RPMI7951 (cell line): ENCODE results near the gene MACF1. TPM values are rescaled to one million over a fixed set of nuclear protein-coding genes. Genes with fewer than 3 reads are reported as not detected.
"Not testable (repeated sequence)": the region's sequence is repeated elsewhere in the genome, so short reads cannot be mapped to it uniquely, and the experiment has no call there.

ENCODE experiments used
- DNase-seq: peaks from one replicate; pipeline ENCODE4 v3.0.0-alpha.2; 2012; ENCODE audit warnings: low read depth
- total RNA-seq: library from RNA; depleted of rRNA; stranded (reverse); fragments of >200 nt; shearing (Covaris generic); gene quantifications from 2 replicates; pipeline ENCODE4 v1.2.3, GENCODE V29; 2014

The MACF1 gene
- total RNA-seq, 1 experiment from 2014 or later = 88.4 TPM

DNA sequence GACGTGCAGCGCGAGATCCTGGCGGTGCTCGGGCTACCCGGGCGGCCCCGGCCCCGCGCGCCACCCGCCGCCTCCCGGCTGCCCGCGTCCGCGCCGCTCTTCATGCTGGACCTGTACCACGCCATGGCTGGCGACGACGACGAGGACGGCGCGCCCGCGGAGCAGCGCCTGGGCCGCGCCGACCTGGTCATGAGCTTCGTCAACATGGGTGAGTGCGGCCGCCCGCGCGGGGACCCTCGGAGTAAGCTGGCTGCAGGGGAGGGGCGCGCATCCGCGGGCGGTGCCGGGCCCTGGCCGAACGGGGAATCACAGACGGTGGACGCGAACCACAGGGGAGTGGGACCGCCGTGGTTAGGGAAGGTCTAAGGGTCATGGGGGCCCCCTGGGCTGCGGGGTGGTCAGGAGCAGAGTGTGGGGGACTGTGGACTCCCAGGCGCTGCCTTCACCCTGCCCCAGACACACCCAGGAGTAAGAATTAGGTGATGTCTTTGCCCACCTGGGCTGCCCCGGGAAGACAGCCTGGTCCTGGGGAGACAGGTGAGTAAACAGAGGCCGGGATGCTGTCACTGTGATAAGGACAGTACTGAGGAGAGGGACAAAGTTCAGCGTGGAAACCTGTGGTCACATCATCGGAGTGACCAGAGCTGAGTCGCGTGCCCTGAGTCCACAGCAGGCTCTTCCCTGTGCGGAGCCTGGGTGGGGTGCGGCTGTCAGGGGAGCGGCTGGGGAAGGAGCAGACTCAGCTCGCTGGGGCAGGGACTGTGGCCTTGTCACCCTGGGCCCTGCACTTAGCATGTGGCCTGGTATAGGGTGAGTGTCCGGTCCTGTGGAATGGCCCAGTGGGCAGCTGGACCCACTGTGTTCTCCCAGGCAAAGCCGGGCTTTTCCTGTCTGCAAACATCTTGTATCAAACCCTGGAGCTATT is 287.9 kb downstream of the MACF1 start:
- DNase-seq = not testable (repeated sequence)

DNA sequence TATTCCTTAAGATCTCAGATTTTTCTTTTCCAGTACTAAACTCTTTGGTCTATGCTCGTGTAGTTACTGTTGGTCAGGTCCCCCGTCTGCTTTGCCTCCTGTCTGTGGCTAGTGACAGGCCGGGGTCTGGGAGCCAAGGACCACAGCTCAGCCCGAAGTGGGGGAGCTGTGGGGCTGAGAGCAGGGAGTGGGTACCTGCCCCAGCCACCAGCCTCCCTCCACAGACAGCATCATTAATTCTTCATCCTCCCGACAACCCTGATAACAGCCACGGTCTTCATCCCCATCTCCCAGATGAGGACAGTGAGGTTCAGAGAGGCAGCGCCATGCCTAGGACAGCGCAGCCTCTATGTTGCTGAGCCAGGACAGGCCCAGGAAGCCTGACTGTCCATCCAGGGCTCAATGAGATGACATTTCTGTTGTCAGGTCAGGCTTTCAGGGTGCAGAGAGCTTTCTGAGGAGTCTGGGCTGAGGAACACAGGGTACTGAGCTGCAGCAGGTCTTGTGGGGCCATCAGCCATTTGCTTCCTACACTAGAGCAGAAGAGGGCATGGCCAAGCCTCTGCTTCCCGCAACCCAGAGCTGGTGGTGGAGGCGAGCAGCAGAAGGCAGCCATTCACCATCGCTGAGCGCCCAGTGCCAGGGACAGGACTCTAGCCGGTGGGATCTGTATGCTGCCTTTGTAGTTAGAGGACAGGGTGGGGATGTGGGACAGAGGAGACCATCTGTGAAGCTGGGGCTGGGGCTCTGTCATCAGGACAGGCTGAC is 288.7 kb downstream of the MACF1 start:
- DNase-seq = not testable (repeated sequence)

DNA sequence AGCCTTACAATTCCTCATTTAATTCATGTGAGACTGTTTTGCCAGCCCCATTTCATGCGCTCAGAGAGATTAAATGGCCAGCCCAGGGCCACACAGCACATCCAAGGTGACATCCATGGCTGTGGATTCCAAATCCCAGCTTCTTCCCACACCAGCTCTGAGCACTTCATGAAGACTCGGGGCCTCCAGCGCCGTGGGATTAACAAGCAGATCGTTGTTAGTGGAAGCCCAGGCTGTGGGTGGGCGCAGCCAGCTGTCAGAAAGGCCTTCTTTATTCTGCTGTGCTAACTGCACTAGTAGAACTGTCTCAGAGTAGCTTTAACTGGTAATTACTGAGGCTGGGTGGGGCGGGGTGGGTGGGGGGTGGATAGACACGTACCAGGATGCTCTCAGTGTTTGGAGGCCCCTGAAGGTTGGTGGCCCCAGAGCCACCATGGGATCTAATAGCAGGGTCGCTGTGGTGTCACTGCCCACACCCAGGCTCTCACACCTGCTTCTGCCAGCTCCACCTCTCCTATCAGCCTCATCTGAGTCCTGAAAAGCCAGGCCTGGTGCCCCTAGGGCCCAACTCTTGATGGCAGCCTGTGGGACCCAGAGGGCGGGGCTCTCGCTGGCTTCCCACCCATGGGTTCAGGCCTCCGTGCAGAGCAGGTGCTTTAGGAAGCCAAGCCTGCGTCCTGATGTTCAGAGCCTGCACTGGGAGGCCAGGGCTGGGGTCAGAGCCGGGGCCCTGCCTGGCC is 290.3 kb downstream of the MACF1 start:
- DNase-seq = no peak

DNA sequence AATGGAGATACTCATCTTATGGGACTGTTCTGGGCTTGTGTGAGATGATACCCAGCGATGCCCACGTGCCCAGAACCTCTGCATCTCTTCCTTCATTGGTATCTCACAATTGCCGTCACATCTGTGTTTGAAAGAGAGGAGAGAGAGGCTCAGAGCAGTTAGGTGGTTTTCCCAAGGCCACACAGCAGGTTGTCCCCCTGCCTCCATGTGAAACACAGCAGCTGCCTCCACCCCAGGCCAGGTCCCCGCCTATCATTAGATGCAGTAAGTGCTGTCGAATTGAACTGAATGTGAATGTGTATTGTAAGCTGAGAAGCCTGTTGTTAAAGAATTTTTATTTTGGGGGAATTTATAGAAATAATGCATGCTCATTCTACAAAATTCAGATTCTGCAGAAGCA is 292.0 kb downstream of the MACF1 start:
- not testable (repeated sequence) for DNase-seq

DNA sequence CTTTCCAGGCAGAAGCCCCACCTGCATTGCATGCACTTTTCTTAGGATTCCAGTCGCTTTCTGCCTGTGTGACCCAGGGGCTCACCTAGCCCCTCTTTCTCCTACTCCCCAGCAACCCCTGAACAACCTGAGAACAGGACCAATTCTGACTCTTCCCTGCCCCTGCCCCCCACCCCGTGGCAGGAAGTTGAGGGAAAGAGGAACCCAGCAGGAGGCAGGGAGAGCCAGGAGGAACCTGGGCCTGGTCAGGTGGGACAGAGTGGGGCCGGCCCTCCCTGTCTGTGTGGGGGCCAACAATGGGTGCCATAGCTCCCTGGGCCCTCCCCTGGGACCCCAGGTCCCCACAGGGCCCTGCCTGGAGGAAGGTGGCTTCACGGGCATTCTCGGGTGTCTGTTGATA is 293.1 kb downstream of the MACF1 start:
- DNase-seq = no peak

DNA sequence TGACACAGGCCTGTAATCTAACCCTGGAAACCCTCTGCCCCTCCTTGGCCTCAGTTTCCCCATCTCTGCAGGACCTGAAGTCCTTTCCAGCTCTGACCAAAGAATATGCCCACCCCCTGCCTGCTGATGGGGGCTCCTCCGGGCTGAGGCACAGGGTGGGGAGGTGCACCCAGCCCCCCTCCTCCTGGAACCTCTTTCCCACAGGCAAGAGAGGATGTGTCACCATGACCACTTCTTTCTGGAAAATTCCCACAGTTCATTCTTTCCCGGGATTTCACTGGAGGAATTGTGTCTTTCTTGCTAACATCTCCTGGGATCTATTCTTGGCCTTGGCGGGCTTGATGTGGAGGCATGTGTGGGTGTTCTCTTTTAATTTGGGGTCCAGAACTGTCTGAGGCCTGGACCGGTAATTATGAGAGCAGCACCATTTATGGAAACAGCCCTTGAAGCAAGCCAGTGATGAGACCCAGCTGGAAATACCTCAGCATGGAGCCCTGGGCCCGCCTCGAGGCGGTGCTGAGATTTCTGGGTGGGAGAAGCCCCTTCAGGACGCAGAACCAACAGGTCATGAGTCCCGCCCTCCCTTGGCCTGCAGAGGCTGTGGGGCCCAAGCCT is 293.7 kb downstream of the MACF1 start:
- DNase-seq = peak; percentile 37

DNA sequence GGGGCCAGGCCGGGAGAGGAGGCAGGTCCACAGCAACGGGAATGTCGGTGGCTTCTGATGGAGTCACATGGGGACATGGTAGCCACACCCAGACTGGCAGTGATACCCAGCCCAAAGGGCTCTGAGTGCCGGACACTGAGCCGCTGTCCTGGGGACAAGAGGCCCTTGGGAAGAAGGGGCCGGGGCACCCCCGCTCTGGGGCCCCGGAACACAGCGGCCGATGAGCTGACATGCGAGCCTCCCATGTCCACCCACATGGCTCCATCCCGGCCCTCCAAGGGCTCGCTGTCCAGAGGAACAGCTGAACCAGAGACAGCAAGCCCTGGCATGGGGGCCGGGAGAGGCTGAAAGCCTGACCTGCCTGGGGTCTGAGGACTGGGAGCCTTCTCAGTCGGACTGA is 294.3 kb downstream of the MACF1 start:
- not testable (repeated sequence) for DNase-seq

DNA sequence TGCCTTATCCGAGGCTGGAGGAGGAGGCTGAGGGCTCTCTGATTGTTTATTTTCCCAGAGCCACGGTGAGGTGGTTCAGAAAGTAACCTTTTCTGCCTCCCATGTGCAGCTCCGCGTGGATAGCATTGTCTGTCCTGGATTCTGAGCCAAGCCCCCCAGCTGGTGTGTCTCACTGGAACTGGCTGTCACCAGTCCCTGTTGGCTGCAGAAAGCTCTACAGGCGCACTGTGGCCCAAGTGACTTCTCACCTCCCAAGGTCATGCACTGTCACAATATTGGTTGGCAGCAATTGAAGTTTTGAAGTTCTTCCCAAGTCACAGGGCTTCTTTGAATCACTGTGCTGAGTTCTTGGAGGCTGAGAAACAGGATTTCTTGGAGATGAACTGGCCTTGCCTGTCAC is 295.2 kb downstream of the MACF1 start:
- no peak for DNase-seq

DNA sequence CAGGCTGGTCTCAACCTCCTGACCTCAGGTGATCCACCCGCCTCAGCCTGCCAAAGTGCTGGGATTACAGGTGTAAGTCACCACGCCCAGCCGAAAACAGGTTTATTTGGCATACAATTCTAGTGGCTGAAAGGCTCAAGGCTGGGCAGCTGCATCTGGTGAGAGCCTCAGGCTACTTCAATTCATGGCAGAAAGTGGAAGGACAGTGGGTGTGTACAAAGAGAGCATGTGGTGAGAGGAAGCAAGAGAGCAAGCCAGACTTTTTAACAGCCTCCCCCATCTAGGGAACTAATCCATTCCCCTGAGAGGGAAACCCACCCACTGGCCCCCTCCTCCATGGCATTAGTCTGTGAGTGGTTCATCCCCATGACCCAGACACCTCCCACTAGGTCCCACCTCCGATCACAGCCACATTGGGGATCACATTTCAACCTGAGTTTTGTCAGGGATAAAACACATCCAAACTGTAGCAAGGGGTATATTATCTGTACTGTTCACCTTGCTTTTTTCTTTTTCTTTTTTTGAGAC is 296.4 kb downstream of the MACF1 start:
- DNase-seq = peak; percentile 69

DNA sequence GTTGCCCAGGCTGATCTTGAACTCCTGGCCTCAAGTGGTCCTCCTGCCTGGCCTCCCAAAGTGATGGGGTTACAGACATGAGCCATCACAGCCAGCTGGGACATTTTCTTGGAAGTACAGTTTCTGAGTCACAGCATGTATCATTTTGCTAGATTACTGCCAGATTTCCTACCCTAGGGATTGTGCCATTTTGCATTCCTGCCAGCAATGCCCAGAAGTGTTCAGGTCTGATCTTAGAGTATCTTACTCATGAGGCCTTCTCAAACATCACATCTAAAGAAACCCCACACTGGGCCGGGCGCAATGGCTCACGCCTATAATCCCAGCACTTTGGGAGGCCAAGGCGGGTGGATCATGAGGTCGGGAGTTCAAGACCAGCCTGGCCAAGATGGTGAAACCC is 297.2 kb downstream of the MACF1 start:
- peak; percentile 93 for DNase-seq

DNA sequence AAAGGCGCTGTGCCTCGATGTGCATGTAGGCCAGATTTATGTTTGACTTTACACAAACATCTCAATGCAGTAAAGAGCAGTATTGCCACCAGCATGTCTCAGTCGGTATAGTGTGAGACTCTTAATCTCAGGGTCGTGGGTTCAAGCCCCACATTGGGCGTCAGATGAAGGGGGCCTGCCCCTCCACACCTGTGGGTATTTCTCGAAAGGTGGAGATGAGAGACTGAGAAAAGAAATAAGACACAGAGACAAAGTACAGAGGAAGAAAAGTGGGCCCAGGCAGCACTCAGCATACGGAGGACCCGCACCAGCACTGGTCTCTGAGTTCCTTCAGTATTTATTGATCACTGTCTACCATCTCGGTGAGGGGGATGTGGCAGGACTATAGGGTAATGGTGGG is 299.9 kb downstream of the MACF1 start:
- not testable (repeated sequence) for DNase-seq

DNA sequence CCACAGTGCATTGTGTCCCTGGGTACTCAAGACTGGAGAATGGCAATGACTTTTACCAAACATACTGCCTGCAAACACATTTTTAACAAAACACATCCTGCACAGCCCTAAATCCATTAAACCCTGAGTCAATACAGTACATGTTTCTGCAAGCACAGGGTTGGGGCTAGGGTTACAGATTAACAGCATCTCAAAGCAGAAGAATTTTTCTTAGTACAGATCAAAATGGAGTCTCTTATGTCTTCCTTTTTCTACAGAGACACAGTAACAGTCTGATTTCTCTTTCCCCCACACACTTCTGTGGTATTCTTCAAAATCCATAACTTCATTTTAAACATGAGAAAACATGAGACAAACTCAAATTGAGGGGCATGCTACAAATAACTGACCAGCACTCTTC is 300.8 kb downstream of the MACF1 start:
- DNase-seq = no peak

DNA sequence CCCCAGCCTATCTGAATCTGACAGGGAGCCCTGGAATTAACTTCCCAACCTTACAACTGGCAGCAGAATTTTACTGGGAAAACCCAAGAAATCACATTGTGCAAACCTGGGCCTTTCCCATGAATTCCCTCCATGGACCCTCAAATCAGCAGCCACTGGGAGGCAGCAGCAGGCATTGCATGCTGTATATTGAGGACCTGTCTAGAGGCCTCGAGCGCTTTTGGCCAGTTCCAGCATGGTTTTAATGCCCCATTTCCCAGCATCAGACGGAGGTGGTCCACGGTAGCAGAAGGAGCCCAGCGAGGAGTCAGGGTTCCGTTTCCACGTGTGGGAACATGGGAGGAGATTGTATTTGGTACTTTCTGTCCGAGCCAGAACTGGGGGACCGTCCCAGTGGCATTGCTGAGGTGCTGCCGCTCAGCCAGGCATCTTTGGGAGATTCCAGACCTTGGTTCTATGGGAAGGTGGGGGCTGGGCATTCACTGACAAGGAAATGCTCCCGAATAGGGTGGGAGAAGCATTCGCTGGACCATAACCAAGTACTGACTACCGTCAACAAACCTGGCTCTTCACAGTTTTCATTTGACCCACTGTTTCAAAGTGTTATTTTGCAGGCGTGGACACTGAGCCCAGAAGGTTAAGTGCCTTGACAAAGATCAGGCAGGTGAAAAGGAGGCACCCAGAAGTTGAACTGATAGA is 302.9 kb downstream of the MACF1 start:
- peak; percentile 12 for DNase-seq

DNA sequence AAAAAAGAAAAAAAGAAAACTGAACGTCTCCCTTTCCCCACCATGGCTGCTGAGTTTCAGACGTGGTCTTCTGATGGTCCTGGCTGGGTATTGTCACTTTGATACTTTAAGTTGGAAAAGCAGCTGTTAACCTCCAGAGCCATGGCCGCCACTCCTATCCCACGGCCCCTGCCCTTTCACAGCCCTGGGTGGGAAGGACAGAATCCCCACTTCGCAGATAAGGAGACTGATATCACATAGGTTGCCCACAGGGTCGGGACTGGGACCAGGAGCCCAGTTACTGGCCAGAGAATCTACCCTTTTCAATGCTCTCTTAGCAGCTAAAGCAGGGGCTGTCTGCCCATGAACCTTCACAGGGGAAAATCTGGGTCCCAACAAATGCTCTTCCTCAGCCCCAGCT is 303.8 kb downstream of the MACF1 start:
- DNase-seq = no peak

DNA sequence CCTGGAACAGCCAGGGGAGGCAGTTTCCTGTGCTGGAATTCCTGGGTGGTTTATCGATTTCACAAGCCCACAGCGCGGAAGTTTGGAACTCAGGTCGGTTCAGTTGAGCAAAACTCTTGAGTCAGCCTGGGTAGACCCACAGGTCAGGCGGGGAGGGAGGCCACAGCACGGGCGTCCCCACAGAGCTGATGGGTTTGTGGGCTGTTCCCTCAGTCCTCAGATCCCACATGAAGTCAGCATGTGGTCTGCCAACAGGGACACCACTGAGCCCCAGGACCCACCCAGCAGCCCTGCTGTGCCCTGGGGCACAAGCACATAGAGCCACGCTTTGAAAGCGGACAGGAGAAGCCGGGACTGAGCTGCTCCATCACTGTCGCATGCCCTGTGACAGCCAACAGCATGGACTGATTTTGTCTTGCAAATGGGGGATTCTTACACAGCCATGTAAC is 304.4 kb downstream of the MACF1 start:
- DNase-seq = peak; percentile 94

DNA sequence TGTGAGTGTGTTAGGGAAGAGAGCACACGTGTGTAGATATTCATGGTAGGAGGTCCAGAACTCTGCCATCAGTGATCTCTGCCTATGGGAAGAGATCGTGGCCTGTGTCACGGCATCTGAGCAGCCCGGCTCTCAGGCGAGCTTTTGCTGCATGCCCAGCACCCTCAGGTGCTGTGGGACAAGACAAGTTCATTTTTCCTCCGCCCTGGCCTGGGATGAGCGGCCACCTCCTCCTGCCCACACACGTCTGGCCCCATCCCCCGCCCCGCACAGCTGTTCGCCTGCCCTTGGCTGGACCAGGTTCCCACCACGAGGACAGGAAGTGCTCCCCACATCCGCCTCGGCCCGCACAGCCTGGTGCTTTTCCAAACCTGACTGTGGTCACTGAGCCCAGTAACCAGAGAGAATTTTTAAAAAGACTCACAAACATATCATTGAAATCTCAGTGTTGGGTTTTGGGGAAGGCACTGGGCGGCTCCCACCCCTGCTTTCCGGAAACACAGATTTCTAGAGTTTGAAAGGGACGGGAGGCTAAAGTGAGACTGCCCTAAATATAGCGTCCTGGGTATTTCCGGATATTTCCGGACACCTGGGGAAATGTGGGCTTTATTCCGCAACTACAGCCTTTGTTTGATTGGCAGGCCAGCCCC is 305.0 kb downstream of the MACF1 start:
- DNase-seq = peak; percentile 94

DNA sequence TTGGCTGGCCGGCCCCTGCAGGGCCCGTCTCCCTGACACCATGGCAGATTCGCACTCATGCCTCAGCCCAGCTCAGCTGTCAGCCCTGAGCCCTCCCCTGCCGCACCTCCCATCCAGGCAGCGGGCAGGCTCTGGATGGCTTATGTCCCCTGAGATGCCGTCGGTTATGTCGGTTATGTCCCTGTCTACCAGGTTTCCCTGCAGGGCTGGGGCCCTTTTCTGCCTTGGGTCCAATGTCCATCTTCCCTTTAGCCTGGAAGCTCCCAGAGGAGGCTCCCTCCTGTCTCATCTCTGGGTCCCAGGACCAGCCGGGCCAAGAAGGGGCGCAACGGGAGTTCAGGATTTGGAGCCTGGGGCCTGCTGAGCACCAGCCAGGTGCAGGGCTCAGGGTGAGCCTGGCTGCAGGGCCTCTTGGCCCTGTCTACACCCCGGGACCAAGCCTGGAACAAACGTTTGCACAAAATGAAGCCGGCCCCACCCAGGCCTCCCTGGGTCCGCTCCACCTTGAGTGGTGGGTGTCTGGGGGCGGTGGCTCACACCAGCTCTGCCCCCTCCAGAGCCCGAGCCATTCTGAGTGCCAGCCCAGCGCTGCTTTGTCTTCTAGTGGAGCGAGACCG is 306.2 kb downstream of the MACF1 start:
- DNase-seq = not testable (repeated sequence)

DNA sequence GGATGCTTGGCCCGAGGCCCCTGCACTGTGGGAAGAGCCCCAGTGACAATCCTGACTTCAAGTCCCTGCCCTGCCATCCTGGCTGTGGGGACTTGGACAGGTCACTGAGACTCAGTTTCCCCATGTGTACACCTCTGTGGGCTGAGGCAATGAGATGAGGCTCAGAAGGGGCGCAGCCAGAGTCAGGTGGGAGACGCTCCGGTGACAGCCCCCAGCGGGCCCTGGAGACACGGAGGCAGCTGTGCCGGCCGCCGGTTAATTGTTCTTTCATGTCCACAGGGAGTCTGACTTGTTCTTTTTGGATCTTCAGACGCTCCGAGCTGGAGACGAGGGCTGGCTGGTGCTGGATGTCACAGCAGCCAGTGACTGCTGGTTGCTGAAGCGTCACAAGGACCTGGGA is 307.0 kb downstream of the MACF1 start:
- not testable (repeated sequence) for DNase-seq

DNA sequence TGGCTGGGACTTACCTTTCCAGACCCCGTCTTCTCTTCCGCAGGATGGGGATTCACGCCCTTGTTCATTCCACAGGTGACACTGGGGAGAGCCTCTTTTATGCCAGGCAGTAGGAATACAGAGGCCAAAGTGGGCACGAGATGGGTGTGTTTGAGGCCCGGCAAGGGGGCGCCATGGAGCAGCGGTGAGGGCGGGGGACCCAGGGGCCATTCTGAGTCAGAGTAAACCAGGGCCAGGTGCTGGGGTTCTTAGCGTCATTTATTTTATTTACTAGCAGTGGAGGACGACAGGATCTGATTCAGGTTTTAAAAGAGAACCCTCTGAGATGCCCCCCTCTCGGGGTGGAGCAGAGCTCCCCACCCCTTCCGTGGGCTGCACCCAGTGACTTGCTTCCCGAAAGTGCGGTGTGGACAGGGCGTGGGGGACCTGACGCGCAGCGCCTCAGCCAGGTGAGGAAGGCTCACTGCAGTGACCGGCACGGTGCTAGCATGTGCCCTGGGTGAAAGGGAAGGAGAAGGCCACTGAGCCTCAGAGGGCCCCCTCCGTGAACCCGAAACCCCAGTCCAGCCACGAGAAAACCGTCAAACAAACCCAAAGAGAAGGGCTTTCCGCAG is 307.8 kb downstream of the MACF1 start:
- not testable (repeated sequence) for DNase-seq
